ENCODE results near the gene CBR1. TPM values are rescaled to one million over a fixed set of nuclear protein-coding genes. Genes with fewer than 3 reads are reported as not detected.
"Not testable (repeated sequence)": the region's sequence is repeated elsewhere in the genome, so short reads cannot be mapped to it uniquely, and the experiment has no call there.

Gene CBR1
- polyA plus RNA-seq, 2 donors = 102 to 207 TPM

- 87 to 88% methylated on average over 14 of the region's 14 CpGs for WGBS, 2 donors
These were observed 6.3 kb upstream of the CBR1 start for GRCh38 chr21:36063375-36064084.

GRCh38 chr21:36064085-36064460 lies 5.8 kb upstream of the CBR1 start:
- Histone ChIP-seq H3K4me3 (ENCODE audit: low read depth in 1 of 2, low read length in 2 of 2) (no peak overlapping the region), H3K36me3 (ENCODE audit: control insufficient read depth in 2 of 2, insufficient read depth in 2 of 2, low read length in 1 of 2) (no peaks in the 10 kb centered on the region), H3K27ac (ENCODE audit: low read depth in 2 of 2, low read length in 1 of 2) (no peak overlapping the region), H3K27me3 (ENCODE audit: control insufficient read depth in 1 of 2, insufficient read depth in 2 of 2, low read length in 2 of 2) (no peaks in the 10 kb centered on the region), H3K4me1 (ENCODE audit: control insufficient read depth in 2 of 2, insufficient read depth in 2 of 2, low read length in 1 of 2) (no peaks in the 10 kb centered on the region), H3K9me3 (ENCODE audit: control insufficient read depth in 2 of 2, insufficient read depth in 1 of 2, low read depth in 1 of 2, low read length in 1 of 2) (no peaks in the 10 kb centered on the region)
- WGBS, 2 donors = 85 to 91% methylated on average over 4 of the region's 4 CpGs

More at GRCh38 chr21:36063375-36064084, 6.3 kb upstream of the CBR1 start:
- H3K27me3 ChIP-seq (ENCODE audit: control insufficient read depth in 1 of 2, insufficient read depth in 2 of 2, low read length in 2 of 2) = no peaks in the 10 kb centered on the region
- H3K27ac ChIP-seq (ENCODE audit: low read depth in 2 of 2, low read length in 1 of 2) = no peak overlapping the region
- no peaks in the 10 kb centered on the region for H3K36me3 ChIP-seq (ENCODE audit: control insufficient read depth in 2 of 2, insufficient read depth in 2 of 2, low read length in 1 of 2)
- H3K9me3 ChIP-seq (ENCODE audit: control insufficient read depth in 2 of 2, insufficient read depth in 1 of 2, low read depth in 1 of 2, low read length in 1 of 2) = no peaks in the 10 kb centered on the region
- H3K4me3 ChIP-seq (ENCODE audit: low read depth in 1 of 2, low read length in 2 of 2) = no peak overlapping the region
- H3K4me1 ChIP-seq (ENCODE audit: control insufficient read depth in 2 of 2, insufficient read depth in 2 of 2, low read length in 1 of 2) = no peaks in the 10 kb centered on the region

- H3K27ac ChIP-seq (ENCODE audit: low read depth in 2 of 2, low read length in 1 of 2) = no peak overlapping the region
- no peak overlapping the region for H3K4me3 ChIP-seq (ENCODE audit: low read depth in 1 of 2, low read length in 2 of 2)
These were observed 4.3 kb upstream of the CBR1 start for GRCh38 chr21:36065497-36066036.

DNA sequence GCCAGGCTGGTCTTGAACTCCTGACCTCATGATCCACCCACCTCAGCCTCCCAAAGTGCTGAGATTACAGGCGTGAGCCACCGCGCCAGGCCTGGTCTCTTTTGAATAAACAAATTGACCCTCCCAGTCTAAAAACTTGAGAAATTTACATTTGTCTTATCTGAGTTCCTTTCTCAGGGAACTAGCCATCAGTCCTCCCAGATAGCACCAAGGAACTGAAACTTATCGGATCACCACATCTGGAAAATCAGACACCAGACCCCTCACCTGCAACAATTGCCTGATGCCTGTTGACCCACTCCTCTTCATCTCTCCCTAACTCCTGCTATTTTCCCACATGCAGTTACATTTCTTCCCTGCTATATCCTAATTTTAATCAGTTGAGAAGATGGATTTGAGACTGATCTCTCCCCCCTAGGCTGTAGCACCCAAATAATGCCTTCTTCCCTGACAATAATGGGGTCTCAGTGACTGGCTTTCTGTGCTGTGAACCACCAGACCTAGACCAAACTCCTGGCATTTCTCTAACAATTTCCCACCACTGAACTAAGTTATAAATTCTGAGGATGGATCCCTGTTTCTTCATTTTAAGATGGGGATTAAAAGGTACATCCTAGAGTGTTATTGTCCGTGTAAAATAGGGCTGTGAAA lies 951 bp upstream of the CBR1 start:
- Histone ChIP-seq H3K27me3 (ENCODE audit: control insufficient read depth in 1 of 2, insufficient read depth in 2 of 2, low read length in 2 of 2) (no peaks in the 10 kb centered on the region), H3K4me1 (ENCODE audit: control insufficient read depth in 2 of 2, insufficient read depth in 2 of 2, low read length in 1 of 2) (peaks cover 5 to 6% of the 10 kb centered on the region in 2 donors), H3K9me3 (ENCODE audit: control insufficient read depth in 2 of 2, insufficient read depth in 1 of 2, low read depth in 1 of 2, low read length in 1 of 2) (no peaks in the 10 kb centered on the region), H3K4me3 (ENCODE audit: low read depth in 1 of 2, low read length in 2 of 2) (no peak overlapping the region), H3K36me3 (ENCODE audit: control insufficient read depth in 2 of 2, insufficient read depth in 2 of 2, low read length in 1 of 2) (peaks cover 0 to 8% of the 10 kb centered on the region in 2 donors), H3K27ac (ENCODE audit: low read depth in 2 of 2, low read length in 1 of 2) (peak overlapping the region in 1 of 2 donors; percentile 47)
- 94 to 96% methylated on average over 5 of the region's 5 CpGs for WGBS, 2 donors

More at GRCh38 chr21:36065497-36066036, 4.3 kb upstream of the CBR1 start:
- Histone ChIP-seq H3K27me3 (ENCODE audit: control insufficient read depth in 1 of 2, insufficient read depth in 2 of 2, low read length in 2 of 2) (no peaks in the 10 kb centered on the region), H3K36me3 (ENCODE audit: control insufficient read depth in 2 of 2, insufficient read depth in 2 of 2, low read length in 1 of 2) (no peaks in the 10 kb centered on the region), H3K9me3 (ENCODE audit: control insufficient read depth in 2 of 2, insufficient read depth in 1 of 2, low read depth in 1 of 2, low read length in 1 of 2) (no peaks in the 10 kb centered on the region), H3K4me1 (ENCODE audit: control insufficient read depth in 2 of 2, insufficient read depth in 2 of 2, low read length in 1 of 2) (no peaks in the 10 kb centered on the region)
- WGBS, 2 donors = 60 to 74% methylated on average over 3 of the region's 3 CpGs

- H3K4me1 ChIP-seq (ENCODE audit: control insufficient read depth in 2 of 2, insufficient read depth in 2 of 2, low read length in 1 of 2) = peaks cover 5 to 6% of the 10 kb centered on the region in 2 donors
- H3K27ac ChIP-seq (ENCODE audit: low read depth in 2 of 2, low read length in 1 of 2) = peak overlapping the region in 1 of 2 donors; percentile 27
- no peaks in the 10 kb centered on the region for H3K9me3 ChIP-seq (ENCODE audit: control insufficient read depth in 2 of 2, insufficient read depth in 1 of 2, low read depth in 1 of 2, low read length in 1 of 2)
- whole genome bisulfite sequencing, 2 donors = 41 to 52% methylated on average over 7 of the region's 7 CpGs
- H3K36me3 ChIP-seq (ENCODE audit: control insufficient read depth in 2 of 2, insufficient read depth in 2 of 2, low read length in 1 of 2) = peaks cover 0 to 8% of the 10 kb centered on the region in 2 donors
- H3K27me3 ChIP-seq (ENCODE audit: control insufficient read depth in 1 of 2, insufficient read depth in 2 of 2, low read length in 2 of 2) = no peaks in the 10 kb centered on the region
- peak overlapping the region; percentile 35 to 42 for H3K4me3 ChIP-seq (ENCODE audit: low read depth in 1 of 2, low read length in 2 of 2)
These were observed 1.2 kb downstream of the CBR1 start for GRCh38 chr21:36070999-36071398.

DNA sequence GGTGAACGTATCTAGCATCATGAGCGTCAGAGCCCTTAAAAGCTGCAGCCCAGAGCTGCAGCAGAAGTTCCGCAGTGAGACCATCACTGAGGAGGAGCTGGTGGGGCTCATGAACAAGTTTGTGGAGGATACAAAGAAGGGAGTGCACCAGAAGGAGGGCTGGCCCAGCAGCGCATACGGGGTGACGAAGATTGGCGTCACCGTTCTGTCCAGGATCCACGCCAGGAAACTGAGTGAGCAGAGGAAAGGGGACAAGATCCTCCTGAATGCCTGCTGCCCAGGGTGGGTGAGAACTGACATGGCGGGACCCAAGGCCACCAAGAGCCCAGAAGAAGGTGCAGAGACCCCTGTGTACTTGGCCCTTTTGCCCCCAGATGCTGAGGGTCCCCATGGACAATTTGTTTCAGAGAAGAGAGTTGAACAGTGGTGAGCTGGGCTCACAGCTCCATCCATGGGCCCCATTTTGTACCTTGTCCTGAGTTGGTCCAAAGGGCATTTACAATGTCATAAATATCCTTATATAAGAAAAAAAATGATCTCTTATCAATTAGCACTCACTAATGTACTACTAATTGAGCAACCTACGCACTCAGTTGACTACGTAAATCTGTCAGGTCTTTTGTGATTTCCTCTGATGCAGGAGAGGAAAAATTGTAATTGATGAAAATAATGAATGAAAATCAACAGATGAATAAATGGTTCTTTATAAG lies 2.8 kb downstream of the CBR1 start:
- Histone ChIP-seq H3K27me3 (ENCODE audit: control insufficient read depth in 1 of 2, insufficient read depth in 2 of 2, low read length in 2 of 2) (no peaks in the 10 kb centered on the region), H3K4me1 (ENCODE audit: control insufficient read depth in 2 of 2, insufficient read depth in 2 of 2, low read length in 1 of 2) (peaks cover 5 to 6% of the 10 kb centered on the region in 2 donors), H3K4me3 (ENCODE audit: low read depth in 1 of 2, low read length in 2 of 2) (peak overlapping the region in 1 of 2 donors; percentile 42), H3K36me3 (ENCODE audit: control insufficient read depth in 2 of 2, insufficient read depth in 2 of 2, low read length in 1 of 2) (peaks cover 0 to 8% of the 10 kb centered on the region in 2 donors), H3K9me3 (ENCODE audit: control insufficient read depth in 2 of 2, insufficient read depth in 1 of 2, low read depth in 1 of 2, low read length in 1 of 2) (no peaks in the 10 kb centered on the region), H3K27ac (ENCODE audit: low read depth in 2 of 2, low read length in 1 of 2) (peak overlapping the region in 1 of 2 donors; percentile 54)
- 80 to 86% methylated on average over 12 of the region's 12 CpGs for WGBS, 2 donors

DNA sequence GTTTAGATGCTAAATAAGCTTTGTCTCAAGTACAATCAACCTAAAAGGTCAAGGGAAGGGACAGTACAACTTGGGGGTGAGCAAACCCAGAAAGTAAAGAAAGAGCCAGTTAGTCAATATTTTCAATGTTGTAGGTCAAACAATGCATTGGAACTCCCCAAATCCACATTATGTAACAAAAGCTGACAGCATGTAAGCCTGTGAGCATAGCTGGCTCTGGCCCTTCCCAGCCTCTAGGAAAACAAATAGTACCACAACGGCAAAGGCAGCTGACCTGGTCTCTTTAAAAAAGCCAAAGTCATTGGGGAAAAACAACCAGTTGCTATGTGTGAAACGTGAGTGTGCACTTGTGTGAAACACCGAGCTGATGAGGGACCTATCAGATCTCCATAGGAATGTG lies 3.4 kb downstream of the CBR1 start:
- 28 to 30% methylated on average over 3 of the region's 3 CpGs for WGBS, 2 donors
- Histone ChIP-seq H3K27me3 (ENCODE audit: control insufficient read depth in 1 of 2, insufficient read depth in 2 of 2, low read length in 2 of 2) (no peaks in the 10 kb centered on the region), H3K27ac (ENCODE audit: low read depth in 2 of 2, low read length in 1 of 2) (no peak overlapping the region), H3K4me1 (ENCODE audit: control insufficient read depth in 2 of 2, insufficient read depth in 2 of 2, low read length in 1 of 2) (peaks cover 5 to 6% of the 10 kb centered on the region in 2 donors), H3K9me3 (ENCODE audit: control insufficient read depth in 2 of 2, insufficient read depth in 1 of 2, low read depth in 1 of 2, low read length in 1 of 2) (no peaks in the 10 kb centered on the region), H3K36me3 (ENCODE audit: control insufficient read depth in 2 of 2, insufficient read depth in 2 of 2, low read length in 1 of 2) (peaks cover 0 to 8% of the 10 kb centered on the region in 2 donors), H3K4me3 (ENCODE audit: low read depth in 1 of 2, low read length in 2 of 2) (no peak overlapping the region)

GRCh38 chr21:36073911-36074310 lies 4.1 kb downstream of the CBR1 start:
- not testable (repeated sequence) for H3K4me3 ChIP-seq (ENCODE audit: low read depth in 1 of 2, low read length in 2 of 2); H3K9me3 ChIP-seq (ENCODE audit: control insufficient read depth in 2 of 2, insufficient read depth in 1 of 2, low read depth in 1 of 2, low read length in 1 of 2); H3K4me1 ChIP-seq (ENCODE audit: control insufficient read depth in 2 of 2, insufficient read depth in 2 of 2, low read length in 1 of 2); H3K36me3 ChIP-seq (ENCODE audit: control insufficient read depth in 2 of 2, insufficient read depth in 2 of 2, low read length in 1 of 2); H3K27ac ChIP-seq (ENCODE audit: low read depth in 2 of 2, low read length in 1 of 2); H3K27me3 ChIP-seq (ENCODE audit: control insufficient read depth in 1 of 2, insufficient read depth in 2 of 2, low read length in 2 of 2)
- whole genome bisulfite sequencing, 2 donors = 66 to 74% methylated on average over 5 of the region's 5 CpGs

GRCh38 chr21:36075171-36075570 lies 5.3 kb downstream of the CBR1 start:
- Histone ChIP-seq H3K9me3 (ENCODE audit: control insufficient read depth in 2 of 2, insufficient read depth in 1 of 2, low read depth in 1 of 2, low read length in 1 of 2) (no peaks in the 10 kb centered on the region), H3K27me3 (ENCODE audit: control insufficient read depth in 1 of 2, insufficient read depth in 2 of 2, low read length in 2 of 2) (no peaks in the 10 kb centered on the region), H3K27ac (ENCODE audit: low read depth in 2 of 2, low read length in 1 of 2) (peak overlapping the region in 1 of 2 donors; percentile 34), H3K4me3 (ENCODE audit: low read depth in 1 of 2, low read length in 2 of 2) (no peak overlapping the region), H3K36me3 (ENCODE audit: control insufficient read depth in 2 of 2, insufficient read depth in 2 of 2, low read length in 1 of 2) (peaks cover 0 to 8% of the 10 kb centered on the region in 2 donors), H3K4me1 (ENCODE audit: control insufficient read depth in 2 of 2, insufficient read depth in 2 of 2, low read length in 1 of 2) (peaks cover 5 to 13% of the 10 kb centered on the region in 2 donors)
- 50 to 62% methylated on average over 3 of the region's 3 CpGs for WGBS, 2 donors

Data from esophagus (tissue), 2 donors.